Measurements from ENCODE around the gene GAK. TPM values are rescaled to one million over a fixed set of nuclear protein-coding genes. Genes with fewer than 3 reads are reported as not detected.

GAK gene
- total RNA-seq, 2 donors from 2014 or later, result 168 to 234 TPM

DNA sequence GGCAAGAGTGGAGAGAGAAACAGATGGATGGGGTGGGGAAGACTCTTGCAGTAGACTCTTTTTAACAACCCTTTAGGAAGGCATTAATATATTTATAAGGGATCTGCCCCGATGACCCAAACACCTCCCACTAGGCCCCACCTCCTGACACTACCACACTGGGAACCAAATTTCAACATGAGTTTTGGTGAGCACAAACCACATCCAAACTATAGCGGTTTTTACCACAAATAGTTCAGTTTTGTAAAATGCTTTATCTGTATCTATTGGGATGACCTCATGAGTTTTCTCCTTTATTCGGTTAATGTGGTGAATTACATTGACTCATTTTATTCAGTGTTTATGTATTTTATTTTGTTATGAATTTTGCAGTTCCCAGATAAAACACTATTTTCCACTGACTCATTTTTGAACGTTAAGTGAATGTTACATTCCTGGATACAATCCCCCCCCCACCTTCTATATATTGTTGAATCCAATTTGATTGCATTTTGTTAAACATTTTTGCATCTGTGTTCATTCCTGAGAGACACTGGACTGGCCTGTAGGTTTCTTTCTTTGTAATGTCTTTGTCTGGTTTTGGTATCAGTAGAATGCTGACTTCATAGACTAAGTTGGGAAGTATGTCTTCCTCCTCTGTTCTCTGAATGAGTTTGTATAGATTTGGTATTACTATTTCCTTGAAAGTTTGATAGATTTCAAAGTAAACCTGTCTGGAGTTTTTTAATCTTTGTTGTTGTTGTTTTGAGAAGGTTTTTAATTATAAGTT is 92.3 kb downstream of the GAK start:
- no peak for DNase-seq (ENCODE audit: low spot score)
- H3K4me3 Mint-ChIP-seq, result no peak overlapping the region
- peaks cover 14% of the 10 kb centered on the region for H3K36me3 Mint-ChIP-seq
- peak in 1 of 2 donors; percentile 76 for ATAC-seq
- H3K27ac Mint-ChIP-seq, result no peak overlapping the region
- peaks cover 8 to 10% of the 10 kb centered on the region in 2 donors for H3K4me1 Mint-ChIP-seq (ENCODE audit: low read depth in 2 of 2)
- peaks cover 8% of the 10 kb centered on the region for H3K9me3 Mint-ChIP-seq
- H3K27me3 Mint-ChIP-seq, result no peaks in the 10 kb centered on the region

DNA sequence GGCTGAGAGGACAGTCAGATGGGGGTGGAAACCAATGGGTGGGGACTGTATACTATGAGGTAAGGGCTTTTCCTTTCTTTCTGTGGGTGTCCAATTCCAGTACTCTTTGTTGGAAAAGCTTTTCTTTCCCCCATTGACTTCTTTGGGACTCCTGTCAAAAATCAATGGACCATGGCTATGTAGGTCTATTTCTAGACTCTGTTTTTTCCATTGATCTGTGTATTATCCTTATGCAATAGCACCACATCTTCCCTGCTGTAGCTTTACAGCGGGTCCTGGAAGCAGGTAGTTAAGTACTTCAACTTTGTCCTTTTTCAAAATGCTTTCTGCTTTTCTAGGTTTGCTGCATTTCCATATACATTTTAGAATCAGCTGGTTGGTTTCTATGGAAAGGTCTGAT is 94.3 kb downstream of the GAK start:
- no peak overlapping the region for H3K4me3 Mint-ChIP-seq
- peaks cover 20 to 24% of the 10 kb centered on the region in 2 donors for H3K4me1 Mint-ChIP-seq (ENCODE audit: low read depth in 2 of 2)
- ATAC-seq, result no peak
- peaks cover 14% of the 10 kb centered on the region for H3K36me3 Mint-ChIP-seq
- DNase-seq (ENCODE audit: low spot score), result no peak
- peaks cover 8% of the 10 kb centered on the region for H3K9me3 Mint-ChIP-seq
- H3K27ac Mint-ChIP-seq, result no peak overlapping the region
- H3K27me3 Mint-ChIP-seq, result no peaks in the 10 kb centered on the region

DNA sequence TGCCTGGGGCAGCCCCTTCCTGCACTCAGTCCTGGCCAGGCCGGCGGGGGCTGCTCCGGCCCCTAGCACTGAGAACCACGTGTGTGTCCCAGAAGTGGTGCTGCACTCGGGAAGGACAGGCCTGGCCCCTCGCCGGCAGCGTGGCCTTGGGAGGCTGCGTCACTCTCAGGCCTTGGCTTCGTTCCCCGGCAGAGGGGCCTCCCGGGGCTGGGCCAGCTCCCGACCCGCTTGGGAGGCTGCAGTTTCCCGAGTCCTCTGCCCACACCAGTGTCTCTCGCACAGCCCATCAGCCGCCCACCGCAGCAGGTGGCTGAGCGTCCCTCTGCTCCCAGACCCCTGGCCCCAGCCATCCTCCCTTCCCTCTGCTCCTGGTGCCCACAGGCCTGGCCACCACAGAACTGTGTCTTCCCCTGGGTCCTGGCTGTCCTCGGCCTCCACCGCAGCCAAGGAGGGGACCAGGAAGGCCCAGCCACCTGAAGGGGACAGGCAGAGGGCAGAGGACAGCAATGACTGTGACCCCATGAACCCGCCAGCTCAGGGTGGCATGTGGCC is 95.3 kb downstream of the GAK start:
- no peak for ATAC-seq
- Mint-ChIP-seq H3K4me1 (ENCODE audit: low read depth in 2 of 2) (peaks cover 20 to 24% of the 10 kb centered on the region in 2 donors), H3K36me3 (peaks cover 10% of the 10 kb centered on the region), H3K4me3 (no peak overlapping the region), H3K27ac (no peak overlapping the region), H3K27me3 (no peaks in the 10 kb centered on the region), H3K9me3 (peaks cover 8% of the 10 kb centered on the region)
- DNase-seq (ENCODE audit: low spot score), result no peak

DNA sequence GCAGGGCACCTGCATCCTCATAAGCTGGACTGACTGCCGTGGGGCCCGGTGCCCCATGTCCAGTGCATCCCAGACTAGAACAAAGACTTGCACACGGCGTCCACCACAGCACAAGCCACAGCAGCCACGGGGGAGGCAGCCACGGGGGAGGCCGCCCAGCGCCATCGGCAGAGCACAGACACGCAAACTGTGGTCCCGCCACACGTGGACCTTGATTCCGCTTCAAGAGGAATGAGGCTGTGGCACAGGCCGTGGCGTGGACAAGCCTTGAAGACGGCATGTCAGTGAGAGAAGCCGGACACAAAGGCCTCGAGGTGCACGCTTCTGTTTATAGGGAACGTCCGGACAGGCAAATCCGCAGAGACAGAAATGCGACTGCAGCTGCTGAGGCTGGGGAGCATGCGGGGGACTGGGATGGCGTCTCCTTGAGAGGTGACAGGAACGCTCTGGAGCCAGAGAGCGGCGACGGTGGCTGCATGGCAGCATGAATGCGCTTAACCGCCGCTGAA is 96.1 kb downstream of the GAK start:
- DNase-seq (ENCODE audit: low spot score) (no peak), ATAC-seq (no peak)
- H3K27me3 Mint-ChIP-seq, result no peaks in the 10 kb centered on the region
- H3K4me1 Mint-ChIP-seq (ENCODE audit: low read depth in 2 of 2), result peaks cover 20 to 24% of the 10 kb centered on the region in 2 donors
- peaks cover 8% of the 10 kb centered on the region for H3K9me3 Mint-ChIP-seq
- H3K36me3 Mint-ChIP-seq, result peaks cover 5% of the 10 kb centered on the region
- H3K4me3 Mint-ChIP-seq, result no peak overlapping the region
- H3K27ac Mint-ChIP-seq, result no peak overlapping the region

DNA sequence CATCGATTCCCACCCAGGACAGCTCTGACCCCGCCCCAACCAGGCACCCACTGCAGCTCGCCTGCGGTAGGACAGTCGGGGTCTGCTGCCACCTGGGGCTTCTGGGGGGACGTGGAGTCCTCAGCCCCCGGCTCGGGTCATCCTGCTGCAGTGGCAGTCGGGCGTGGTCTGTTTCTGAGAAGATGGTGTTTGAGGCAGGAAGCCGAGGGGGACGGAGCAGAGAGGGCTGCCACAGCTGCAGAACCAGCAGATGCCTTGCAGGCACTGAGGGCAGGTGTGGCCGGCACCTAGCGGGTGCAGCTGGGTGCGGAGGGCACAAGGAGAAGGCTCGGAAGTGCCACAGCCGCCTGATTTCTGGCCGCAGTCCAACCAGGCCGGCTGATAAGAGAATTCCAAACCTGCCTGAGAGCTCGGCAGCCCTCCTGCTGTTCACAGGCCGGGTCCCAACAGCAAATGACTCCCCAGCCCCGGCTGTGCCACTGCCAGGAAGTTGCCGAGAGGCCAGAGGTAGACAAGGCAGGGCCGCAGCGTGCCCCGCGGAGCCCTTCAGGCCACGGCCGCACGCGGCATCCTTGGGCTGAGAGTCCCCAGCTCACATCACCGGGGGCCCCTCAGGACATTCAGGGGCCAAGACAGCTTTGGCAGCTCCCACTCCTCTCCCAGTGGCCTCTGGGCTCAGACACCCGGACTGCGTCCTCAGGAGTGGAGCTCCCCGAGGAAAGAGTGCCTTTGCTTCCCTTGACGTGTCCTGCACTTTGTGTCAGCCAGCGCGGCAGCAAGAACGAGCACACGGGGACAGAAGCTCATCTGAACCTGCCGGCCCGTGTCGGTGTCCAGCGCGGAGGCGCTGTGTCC is 96.7 kb downstream of the GAK start:
- Mint-ChIP-seq H3K4me3 (no peak overlapping the region), H3K27ac (no peak overlapping the region), H3K36me3 (peaks cover 5% of the 10 kb centered on the region), H3K4me1 (ENCODE audit: low read depth in 2 of 2) (peaks cover 20 to 24% of the 10 kb centered on the region in 2 donors), H3K9me3 (peaks cover 8% of the 10 kb centered on the region), H3K27me3 (no peaks in the 10 kb centered on the region)
- DNase-seq (ENCODE audit: low spot score) (no peak), ATAC-seq (no peak)

DNA sequence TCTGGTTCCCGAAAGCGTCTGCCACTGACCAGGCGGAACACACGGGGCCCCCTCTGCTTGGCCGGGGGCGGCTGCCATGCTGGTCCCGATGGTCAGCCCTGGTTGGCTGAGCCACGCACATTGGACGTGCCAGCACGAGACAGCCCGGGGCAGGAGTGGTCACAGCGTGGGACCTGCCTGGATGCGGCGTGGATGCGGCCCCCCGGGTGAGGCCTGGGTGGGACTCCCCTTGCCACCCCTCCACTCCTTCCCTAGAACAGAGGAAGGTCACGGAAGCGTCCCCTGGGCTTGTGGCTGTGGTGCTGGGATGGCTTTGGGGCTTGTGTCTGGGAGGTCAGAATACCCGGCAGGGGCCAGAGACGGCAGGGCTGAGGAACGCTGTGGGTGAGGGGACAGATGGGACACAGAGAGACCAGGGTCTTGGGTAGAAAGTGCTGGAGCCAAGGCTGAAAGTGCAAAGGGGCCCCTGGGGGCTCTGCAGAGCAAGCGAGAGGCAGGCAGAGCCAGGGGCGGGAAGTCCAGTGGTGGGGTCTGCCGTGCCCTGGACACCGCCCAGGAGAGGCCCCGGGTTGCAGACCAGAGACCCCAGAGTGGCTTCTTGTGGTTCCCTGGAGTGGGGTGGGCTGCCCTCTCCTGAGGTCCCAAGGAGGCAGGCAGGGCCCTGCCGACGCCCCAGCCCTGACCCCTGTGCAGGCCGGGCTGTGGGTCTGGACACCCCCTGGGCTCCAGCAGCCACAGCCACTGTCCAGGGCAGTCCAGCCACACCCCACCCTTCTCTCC is 97.6 kb downstream of the GAK start:
- no peak overlapping the region for H3K4me3 Mint-ChIP-seq

DNA sequence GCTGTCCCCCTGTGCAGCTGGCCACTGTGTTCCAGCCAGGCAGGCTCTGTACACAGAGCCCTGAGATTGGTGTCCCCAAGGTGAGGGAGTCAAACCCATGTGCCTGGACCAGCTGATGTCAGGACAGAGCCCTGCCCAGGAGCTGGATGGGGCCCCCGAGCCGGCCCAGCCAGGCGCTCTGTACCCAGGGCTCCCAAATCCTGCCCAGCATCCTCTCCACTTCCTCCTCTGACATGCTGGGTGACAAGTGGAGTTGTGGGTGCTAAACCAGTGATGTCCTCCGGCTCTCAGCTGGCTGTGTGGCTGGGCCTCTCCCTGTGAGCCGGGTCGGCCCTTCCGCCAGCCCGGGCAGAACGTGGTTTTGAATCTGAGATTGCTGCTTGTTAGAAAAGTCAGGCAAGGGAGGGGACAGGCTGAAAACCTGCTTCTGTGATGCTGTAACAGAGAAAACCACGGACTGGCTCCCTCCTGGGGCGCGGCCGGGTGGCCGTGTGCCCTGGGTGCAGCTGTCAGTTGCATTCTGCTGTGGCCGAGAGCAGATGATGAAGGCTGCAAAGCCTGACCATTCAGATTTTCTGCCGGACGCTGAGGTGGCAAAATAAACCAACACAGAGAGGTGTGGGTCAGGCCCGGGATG is 98.3 kb downstream of the GAK start:
- Mint-ChIP-seq H3K9me3 (peaks cover 4% of the 10 kb centered on the region), H3K27ac (no peak overlapping the region), H3K4me1 (ENCODE audit: low read depth in 2 of 2) (peaks cover 10 to 16% of the 10 kb centered on the region in 2 donors), H3K27me3 (peaks cover 0 to under 1% of the 10 kb centered on the region in 2 donors), H3K4me3 (no peak overlapping the region), H3K36me3 (peaks cover 5% of the 10 kb centered on the region)
- ATAC-seq (peak; percentile 60 to 82), DNase-seq (ENCODE audit: low spot score) (no peak)

More for the DNA sequence above, 97.6 kb downstream of the GAK start:
- ATAC-seq, result no peak
- Mint-ChIP-seq H3K4me1 (ENCODE audit: low read depth in 2 of 2) (peaks cover 13 to 18% of the 10 kb centered on the region in 2 donors), H3K27me3 (no peaks in the 10 kb centered on the region), H3K27ac (no peak overlapping the region), H3K36me3 (peaks cover 5% of the 10 kb centered on the region), H3K9me3 (peaks cover 4% of the 10 kb centered on the region)
- DNase-seq (ENCODE audit: low spot score), result no peak

DNA sequence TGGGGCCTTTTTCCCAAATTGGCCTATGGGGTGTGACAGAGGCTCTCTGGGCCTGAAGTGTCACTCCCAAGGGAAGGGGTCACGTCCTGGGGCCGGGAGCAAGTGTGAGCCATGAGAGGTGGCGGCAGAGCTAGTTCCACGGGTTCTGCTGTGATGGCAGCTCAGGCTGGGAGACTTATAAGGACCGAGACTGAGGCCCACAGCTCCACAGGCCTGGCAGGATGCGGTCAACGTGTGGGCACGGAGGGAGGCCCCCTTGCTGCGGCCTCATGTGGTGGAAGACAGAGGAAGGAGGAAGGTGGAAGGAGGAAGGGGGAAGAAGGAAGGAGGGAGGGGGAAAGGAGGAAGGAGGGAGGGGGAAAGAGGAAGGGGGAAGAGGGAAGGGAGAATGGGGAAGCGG is 99.0 kb downstream of the GAK start:
- Mint-ChIP-seq H3K4me1 (ENCODE audit: low read depth in 2 of 2) (peaks cover 12 to 18% of the 10 kb centered on the region in 2 donors), H3K27me3 (peaks cover 4 to 6% of the 10 kb centered on the region in 2 donors), H3K4me3 (peak overlapping the region; percentile 30), H3K27ac (peak overlapping the region in 1 of 2 donors; percentile 11), H3K36me3 (peaks cover 8% of the 10 kb centered on the region), H3K9me3 (peaks cover 4% of the 10 kb centered on the region)
- ATAC-seq (peak; percentile 60 to 77), DNase-seq (ENCODE audit: low spot score) (peak; percentile 78)

DNA sequence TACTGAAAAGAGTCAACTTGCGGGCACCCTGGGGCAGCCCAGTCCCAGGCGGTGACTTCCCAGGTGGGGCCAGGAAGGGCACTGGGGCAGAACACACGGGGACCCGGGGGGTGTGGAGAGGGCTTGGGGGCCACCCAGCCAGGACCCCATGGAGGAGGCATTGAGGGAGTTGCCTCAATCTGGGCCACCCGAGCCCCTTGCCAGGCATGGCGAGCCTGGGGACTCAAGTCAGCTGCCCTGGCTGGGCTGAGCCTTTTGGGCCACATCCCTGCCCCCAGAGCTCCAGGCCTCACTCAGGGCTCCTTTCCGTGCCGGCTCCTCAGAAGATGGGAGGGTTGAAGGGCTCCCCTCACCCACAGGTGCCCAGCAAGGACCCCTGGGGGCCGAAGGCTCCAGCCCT is 99.6 kb downstream of the GAK start:
- no peak overlapping the region for H3K4me3 Mint-ChIP-seq
- H3K36me3 Mint-ChIP-seq, result peaks cover 7% of the 10 kb centered on the region
- no peak overlapping the region for H3K27ac Mint-ChIP-seq
- H3K9me3 Mint-ChIP-seq, result no peaks in the 10 kb centered on the region
- DNase-seq (ENCODE audit: low spot score) (peak; percentile 56), ATAC-seq (no peak)
- H3K27me3 Mint-ChIP-seq, result peaks cover 9 to 10% of the 10 kb centered on the region in 2 donors
- peaks cover 16 to 21% of the 10 kb centered on the region in 2 donors for H3K4me1 Mint-ChIP-seq (ENCODE audit: low read depth in 2 of 2)

DNA sequence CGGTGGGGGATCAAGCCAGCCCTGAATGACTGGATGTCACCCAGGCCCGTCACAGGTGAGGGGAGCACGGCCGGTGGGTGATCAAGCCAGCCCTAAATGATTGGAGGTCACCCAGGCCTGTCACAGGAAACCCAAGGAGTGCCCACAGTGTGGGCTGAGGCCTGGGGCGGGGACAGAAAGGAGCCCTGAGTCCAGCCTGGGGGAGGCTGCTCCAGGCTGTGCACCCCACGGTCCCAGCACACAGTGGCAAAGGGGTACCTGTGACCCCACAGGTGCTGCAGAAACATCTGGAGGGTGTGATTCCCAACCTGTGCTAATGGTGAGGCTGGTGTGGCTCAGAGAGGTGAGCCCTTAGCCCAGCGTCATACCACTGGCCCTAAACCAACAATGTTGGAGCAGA is 100.0 kb downstream of the GAK start:
- ATAC-seq (no peak), DNase-seq (ENCODE audit: low spot score) (no peak)
- H3K9me3 Mint-ChIP-seq, result no peaks in the 10 kb centered on the region
- no peak overlapping the region for H3K4me3 Mint-ChIP-seq
- H3K36me3 Mint-ChIP-seq, result peaks cover 7% of the 10 kb centered on the region
- H3K4me1 Mint-ChIP-seq (ENCODE audit: low read depth in 2 of 2), result peaks cover 16 to 21% of the 10 kb centered on the region in 2 donors
- peaks cover 9 to 11% of the 10 kb centered on the region in 2 donors for H3K27me3 Mint-ChIP-seq
- H3K27ac Mint-ChIP-seq, result no peak overlapping the region

DNA sequence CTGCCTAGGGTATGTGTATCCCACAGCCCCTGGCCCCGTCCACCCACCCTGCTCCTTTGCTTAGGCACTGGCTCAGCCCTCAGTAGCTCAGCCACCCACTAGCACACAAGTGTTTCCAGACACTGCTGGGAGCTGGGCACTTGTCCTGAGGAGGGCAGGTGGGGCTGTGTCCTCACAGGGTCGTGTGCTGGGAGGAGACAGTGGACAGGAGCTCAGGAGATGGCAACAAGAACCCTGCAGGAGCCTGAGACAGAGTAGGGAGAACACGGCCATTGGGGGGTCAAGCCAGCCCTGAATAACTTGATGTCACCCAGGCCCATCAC is 100.7 kb downstream of the GAK start:
- Mint-ChIP-seq H3K4me3 (no peak overlapping the region), H3K27ac (no peak overlapping the region), H3K27me3 (peaks cover 9 to 11% of the 10 kb centered on the region in 2 donors), H3K9me3 (no peaks in the 10 kb centered on the region), H3K4me1 (ENCODE audit: low read depth in 2 of 2) (peaks cover 16 to 21% of the 10 kb centered on the region in 2 donors), H3K36me3 (peaks cover 7% of the 10 kb centered on the region)
- DNase-seq (ENCODE audit: low spot score) (no peak), ATAC-seq (no peak)

DNA sequence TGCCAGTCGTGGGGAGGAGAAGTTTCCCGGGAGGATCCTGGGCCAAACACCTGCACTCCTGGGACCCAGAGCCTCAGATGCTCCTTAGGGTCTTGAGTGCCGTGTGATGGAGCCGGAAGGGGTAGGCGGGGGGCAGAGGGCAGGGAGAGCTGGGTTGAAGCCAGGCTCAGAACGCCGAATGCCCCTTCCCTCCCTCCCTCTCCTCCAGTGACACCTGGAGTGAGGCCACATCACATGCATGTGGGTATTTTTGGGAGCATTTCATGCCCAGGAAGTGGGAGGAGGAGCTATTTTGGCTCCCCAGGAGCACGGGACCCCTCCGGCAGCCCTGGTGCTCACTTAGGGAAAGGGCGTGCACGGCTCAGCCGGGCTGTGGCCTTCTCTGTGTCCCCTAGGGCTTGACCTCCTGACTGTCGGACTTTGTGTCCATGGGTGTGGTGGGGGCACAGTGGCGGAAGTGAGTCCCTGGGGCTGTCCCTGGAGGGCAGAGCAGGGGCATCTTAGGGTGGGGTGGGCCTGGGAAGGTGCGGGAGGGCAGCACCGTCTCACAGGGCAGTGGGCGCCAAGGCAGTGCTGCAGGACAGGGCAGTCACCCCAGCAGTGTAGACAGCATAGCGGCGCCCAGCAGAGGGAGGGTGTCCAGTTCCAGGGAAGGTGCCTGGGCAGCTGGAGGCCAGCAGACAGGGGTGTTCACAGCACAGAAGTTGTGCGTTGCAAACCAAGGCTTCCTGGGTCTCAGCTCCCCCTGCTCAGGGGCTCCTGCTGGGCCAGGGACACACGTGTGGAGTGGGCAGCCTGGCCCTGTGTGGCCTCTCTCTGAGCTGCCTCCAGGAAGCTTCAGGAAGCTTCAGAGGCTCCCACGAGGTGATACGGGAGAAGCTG is 101.3 kb downstream of the GAK start:
- DNase-seq (ENCODE audit: low spot score) (no peak), ATAC-seq (no peak)
- Mint-ChIP-seq H3K4me1 (ENCODE audit: low read depth in 2 of 2) (peaks cover 16 to 21% of the 10 kb centered on the region in 2 donors), H3K4me3 (no peak overlapping the region), H3K27me3 (peaks cover 9 to 11% of the 10 kb centered on the region in 2 donors), H3K27ac (no peak overlapping the region), H3K9me3 (no peaks in the 10 kb centered on the region), H3K36me3 (peaks cover 7% of the 10 kb centered on the region)

Measured in natural killer cell treated with Interleukin-12 subunit alpha and Interleukin-12 subunit beta and Interleukin-15 and Interleukin-18, amount 100 ng/mL, for 72 hours (primary cell).